PC-9 (cell line): ENCODE results near the gene SETD1B.

Experiments
- EZH2 ChIP-seq: fragments of 200-600 bp; sonication (generic); IDR thresholded peaks from 2 replicates; pipeline ENCODE4 v1.8.0; 2017; ENCODE audit warnings: antibody characterized with exemption, low read depth
- TF ChIP-seq, protein P1 (sequence below): fragments of 200-600 bp; sonication (generic); conservative IDR thresholded peaks from 2 replicates; pipeline ENCODE4 v1.6.1; 2017; ENCODE audit warnings: mixed run types, antibody characterized with exemption, mild to moderate bottlenecking, moderate library complexity

DNA sequence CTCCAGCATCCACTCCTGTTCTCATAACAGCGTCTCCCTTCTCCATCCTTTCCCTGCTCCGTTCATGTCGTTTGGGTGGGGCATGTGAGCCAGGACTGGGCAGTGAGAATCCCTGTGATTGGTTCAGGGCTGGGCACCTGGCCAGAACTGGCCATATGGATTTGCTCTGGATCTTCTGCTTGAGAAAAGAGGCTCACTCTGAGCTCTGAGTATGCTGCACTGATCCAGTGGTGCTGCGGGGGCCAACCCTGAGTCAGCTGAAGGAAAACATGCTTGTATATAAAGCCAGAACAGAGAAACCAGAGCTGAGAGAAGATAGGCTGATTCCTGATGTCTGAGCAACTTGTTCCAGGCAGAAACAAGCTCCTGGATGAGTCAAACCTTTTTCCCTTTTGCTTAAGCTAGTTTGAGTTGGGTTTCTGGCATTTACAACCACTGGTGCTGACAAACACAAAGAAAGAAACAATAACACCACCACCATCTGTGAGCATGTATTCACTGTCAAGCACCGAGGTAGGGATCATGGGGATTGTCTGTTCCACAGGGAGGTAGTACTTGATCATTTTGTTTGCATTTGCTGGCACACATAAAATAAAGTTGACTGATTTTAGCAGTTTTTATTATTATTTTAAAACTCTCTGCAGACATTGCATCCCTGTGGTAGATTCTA lies 68.9 kb downstream of the SETD1B start:
- TF ChIP-seq, protein P1, sequence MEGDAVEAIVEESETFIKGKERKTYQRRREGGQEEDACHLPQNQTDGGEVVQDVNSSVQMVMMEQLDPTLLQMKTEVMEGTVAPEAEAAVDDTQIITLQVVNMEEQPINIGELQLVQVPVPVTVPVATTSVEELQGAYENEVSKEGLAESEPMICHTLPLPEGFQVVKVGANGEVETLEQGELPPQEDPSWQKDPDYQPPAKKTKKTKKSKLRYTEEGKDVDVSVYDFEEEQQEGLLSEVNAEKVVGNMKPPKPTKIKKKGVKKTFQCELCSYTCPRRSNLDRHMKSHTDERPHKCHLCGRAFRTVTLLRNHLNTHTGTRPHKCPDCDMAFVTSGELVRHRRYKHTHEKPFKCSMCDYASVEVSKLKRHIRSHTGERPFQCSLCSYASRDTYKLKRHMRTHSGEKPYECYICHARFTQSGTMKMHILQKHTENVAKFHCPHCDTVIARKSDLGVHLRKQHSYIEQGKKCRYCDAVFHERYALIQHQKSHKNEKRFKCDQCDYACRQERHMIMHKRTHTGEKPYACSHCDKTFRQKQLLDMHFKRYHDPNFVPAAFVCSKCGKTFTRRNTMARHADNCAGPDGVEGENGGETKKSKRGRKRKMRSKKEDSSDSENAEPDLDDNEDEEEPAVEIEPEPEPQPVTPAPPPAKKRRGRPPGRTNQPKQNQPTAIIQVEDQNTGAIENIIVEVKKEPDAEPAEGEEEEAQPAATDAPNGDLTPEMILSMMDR: no peak
- no peak for TF ChIP-seq EZH2
